Progenitor cell of endocrine pancreas (in vitro differentiated cells): ENCODE data around the gene PARPBP. TPM values are rescaled to one million over a fixed set of nuclear protein-coding genes. Genes with fewer than 3 reads are reported as not detected.

Source experiments
- DNase-seq: peaks from one replicate; pipeline ENCODE4 v3.0.0; 2021; ENCODE audit warnings: low spot score; ENCODE audit not compliant: unreplicated experiment
- H3K27ac Mint-ChIP-seq: 2 replicates; pipeline ENCODE4 v1.8.0; 2021; ENCODE audit warnings: mild to moderate bottlenecking, moderate library complexity, mixed read lengths
- H3K27me3 Mint-ChIP-seq: 2 replicates; pipeline ENCODE4 v1.8.0; 2021; ENCODE audit warnings: mixed read lengths
- H3K36me3 Mint-ChIP-seq: 2 replicates; pipeline ENCODE4 v1.8.0; 2022; ENCODE audit warnings: mixed read lengths; ENCODE audit not compliant: insufficient read depth
- H3K4me1 Mint-ChIP-seq: 2 replicates; pipeline ENCODE4 v1.8.0; 2021; ENCODE audit warnings: low read depth, mixed read lengths
- H3K4me3 Mint-ChIP-seq: 2 replicates; pipeline ENCODE4 v1.8.0; 2021; ENCODE audit warnings: low read depth, mild to moderate bottlenecking, moderate library complexity, mixed read lengths
- H3K9me3 Mint-ChIP-seq: 2 replicates; pipeline ENCODE4 v1.8.0; 2021; ENCODE audit warnings: low read depth, mixed read lengths
- CTCF ChIP-seq: fragments of 200-600 bp; sonication (generic); IDR thresholded peaks from one replicate; pipeline ENCODE4 v1.5.0; 2021; ENCODE audit warnings: antibody characterized with exemption, mild to moderate bottlenecking; ENCODE audit not compliant: unreplicated experiment
- total RNA-seq: library from RNA; stranded (reverse); gene quantifications from 2 replicates; pipeline ENCODE4 v1.2.1, GENCODE V29; 2021

The PARPBP gene
- total RNA-seq, 1 donor from 2014 or later = 17.0 TPM

GRCh38 chr12:102095677-102096263 is 24.2 kb upstream of the PARPBP start:
- peaks cover 4% of the 10 kb centered on the region for H3K36me3 Mint-ChIP-seq
- no peak overlapping the region for H3K27ac Mint-ChIP-seq
- H3K4me3 Mint-ChIP-seq = no peak overlapping the region
- TF ChIP-seq CTCF = peak; percentile 42
- no peak for DNase-seq
- no peaks in the 10 kb centered on the region for H3K27me3 Mint-ChIP-seq
- no peaks in the 10 kb centered on the region for H3K9me3 Mint-ChIP-seq
- H3K4me1 Mint-ChIP-seq = no peaks in the 10 kb centered on the region

GRCh38 chr12:102096855-102097254 is 23.1 kb upstream of the PARPBP start:
- no peaks in the 10 kb centered on the region for H3K27me3 Mint-ChIP-seq
- H3K4me1 Mint-ChIP-seq = no peaks in the 10 kb centered on the region
- no peak overlapping the region for H3K27ac Mint-ChIP-seq
- H3K9me3 Mint-ChIP-seq = no peaks in the 10 kb centered on the region
- no peak for TF ChIP-seq CTCF
- H3K36me3 Mint-ChIP-seq = peaks cover 3% of the 10 kb centered on the region
- H3K4me3 Mint-ChIP-seq = no peak overlapping the region
- no peak for DNase-seq

- Mint-ChIP-seq H3K4me3 (no peak overlapping the region), H3K27me3 (no peaks in the 10 kb centered on the region), H3K36me3 (peaks cover 69% of the 10 kb centered on the region), H3K27ac (no peak overlapping the region), H3K4me1 (no peaks in the 10 kb centered on the region), H3K9me3 (peaks cover 26% of the 10 kb centered on the region)
- no peak for TF ChIP-seq CTCF
- no peak for DNase-seq
Observed at GRCh38 chr12:102106905-102107304, 13.1 kb upstream of the PARPBP start.

GRCh38 chr12:102107970-102108369 is 12.0 kb upstream of the PARPBP start:
- H3K36me3 Mint-ChIP-seq = peaks cover 63% of the 10 kb centered on the region
- H3K9me3 Mint-ChIP-seq = peaks cover 26% of the 10 kb centered on the region
- no peak overlapping the region for H3K4me3 Mint-ChIP-seq
- H3K4me1 Mint-ChIP-seq = no peaks in the 10 kb centered on the region
- no peak overlapping the region for H3K27ac Mint-ChIP-seq
- TF ChIP-seq CTCF = no peak
- no peaks in the 10 kb centered on the region for H3K27me3 Mint-ChIP-seq
- no peak for DNase-seq

- Mint-ChIP-seq H3K36me3 (peaks cover 39% of the 10 kb centered on the region), H3K9me3 (peaks cover 10% of the 10 kb centered on the region), H3K27me3 (no peaks in the 10 kb centered on the region), H3K27ac (no peak overlapping the region), H3K4me1 (no peaks in the 10 kb centered on the region), H3K4me3 (no peak overlapping the region)
- TF ChIP-seq CTCF = no peak
- no peak for DNase-seq
Observed at GRCh38 chr12:102110782-102111181, 9.2 kb upstream of the PARPBP start.
